GM12878 (cell line): ENCODE results near the gene PINLYP. TPM values are rescaled to one million over a fixed set of nuclear protein-coding genes. Genes with fewer than 3 reads are reported as not detected.

Experiments
- BHLHE40 ChIP-seq, 2 experiments: fragments of 450-650 bp in 1 of 2; IDR thresholded peaks; 2 replicates each; pipeline ENCODE4 v1.6.1; 2011 to 2017; ENCODE audit warnings: low read depth in 2 of 2, borderline replicate concordance in 1 of 2, improper control_type of control experiment in 1 of 2, low read length in 1 of 2, mild to moderate bottlenecking in 1 of 2
- CTCF ChIP-seq, 3 experiments: IDR thresholded peaks in 2 of 3; conservative IDR thresholded peaks in 1 of 3; 2 replicates each; pipeline ENCODE4 v1.5.1; 2011; ENCODE audit warnings: low read depth in 3 of 3, low read length in 3 of 3, mild to moderate bottlenecking in 3 of 3, control low read depth in 2 of 3, moderate library complexity in 2 of 3, inconsistent platforms in 1 of 3, mixed read lengths in 1 of 3; ENCODE audit not compliant: control insufficient read depth in 2 of 3, insufficient read depth in 1 of 3; ENCODE audit errors: extremely low read depth in 1 of 3
- JUNB ChIP-seq: IDR thresholded peaks from 2 replicates; pipeline ENCODE4 v1.6.1; 2016; ENCODE audit warnings: antibody characterized with exemption, mild to moderate bottlenecking
- PAX5 ChIP-seq: IDR thresholded peaks from 2 replicates; pipeline ENCODE4 v1.6.1; 2011; ENCODE audit warnings: low read depth, low read length, borderline replicate concordance
- PBX3 ChIP-seq: IDR thresholded peaks from 2 replicates; pipeline ENCODE4 v1.6.1; 2011; ENCODE audit warnings: mild to moderate bottlenecking, low read depth, low read length, moderate library complexity; ENCODE audit not compliant: insufficient replicate concordance
- ZNF687 ChIP-seq: fragments of 450-650 bp; IDR thresholded peaks from 2 replicates; pipeline ENCODE4 v1.6.1; 2017; ENCODE audit warnings: mild to moderate bottlenecking, moderate library complexity
- polyA plus RNA-seq, 11 experiments: library from polyadenylated mRNA; depleted of rRNA in 4 of 11; unstranded in 6 of 11; stranded (reverse) in 5 of 11; fragments of >200 nt; fragmentation: Nextera tagmentation in 4 of 11; fragmentation: Illumina TruSeq in 1 of 11; extraction: Ambion mirVana in 4 of 11; extraction: Trizol in 1 of 11; gene quantifications; 1 replicate in 1 of 11; 2 replicates in 10 of 11; pipeline versions ENCODE4 v1.2.1 to v1.2.3, GENCODE V29; 2011 to 2016; ENCODE audit warnings: inconsistent platforms in 2 of 11, missing spikeins in 2 of 11, low read depth in 1 of 11
- total RNA-seq, 4 experiments: library from RNA; depleted of rRNA in 3 of 4; stranded (reverse); fragments of >200 nt in 3 of 4; fragmentation: Illumina TruSeq in 1 of 4; extraction: Trizol in 1 of 4; gene quantifications; 2 replicates each; pipeline versions ENCODE4 v1.2.1 to v1.2.3, GENCODE V29; 2013 to 2021
- TF ChIP-seq, protein P1 (sequence below): fragments of 450-650 bp; IDR thresholded peaks from 2 replicates; pipeline ENCODE4 v1.6.1; 2016; ENCODE audit warnings: mild to moderate bottlenecking, moderate library complexity, borderline replicate concordance
- TF ChIP-seq, protein P2 (sequence below): fragments of 450-650 bp; conservative IDR thresholded peaks from 2 replicates; pipeline ENCODE4 v1.6.1; 2017; ENCODE audit warnings: mild to moderate bottlenecking, moderate library complexity
- TF ChIP-seq, protein P3 (sequence below): fragments of 450-650 bp; IDR thresholded peaks from 2 replicates; pipeline ENCODE4 v1.6.1; 2017; ENCODE audit warnings: mild to moderate bottlenecking, low read depth, inconsistent platforms; ENCODE audit not compliant: poor library complexity, severe bottlenecking

The PINLYP gene
- total and polyA plus RNA-seq, 10 of the 15 experiments (the other 5 are each of a cell fraction or from before 2014, with no cell fraction given) = 1.0 to 26.9 (median 11.4) TPM

GRCh38 chr19:43532962-43533545 is 42.5 kb upstream of the PINLYP start, which contains the start of gene ZNF575 (continued):
- TF ChIP-seq, protein P1, sequence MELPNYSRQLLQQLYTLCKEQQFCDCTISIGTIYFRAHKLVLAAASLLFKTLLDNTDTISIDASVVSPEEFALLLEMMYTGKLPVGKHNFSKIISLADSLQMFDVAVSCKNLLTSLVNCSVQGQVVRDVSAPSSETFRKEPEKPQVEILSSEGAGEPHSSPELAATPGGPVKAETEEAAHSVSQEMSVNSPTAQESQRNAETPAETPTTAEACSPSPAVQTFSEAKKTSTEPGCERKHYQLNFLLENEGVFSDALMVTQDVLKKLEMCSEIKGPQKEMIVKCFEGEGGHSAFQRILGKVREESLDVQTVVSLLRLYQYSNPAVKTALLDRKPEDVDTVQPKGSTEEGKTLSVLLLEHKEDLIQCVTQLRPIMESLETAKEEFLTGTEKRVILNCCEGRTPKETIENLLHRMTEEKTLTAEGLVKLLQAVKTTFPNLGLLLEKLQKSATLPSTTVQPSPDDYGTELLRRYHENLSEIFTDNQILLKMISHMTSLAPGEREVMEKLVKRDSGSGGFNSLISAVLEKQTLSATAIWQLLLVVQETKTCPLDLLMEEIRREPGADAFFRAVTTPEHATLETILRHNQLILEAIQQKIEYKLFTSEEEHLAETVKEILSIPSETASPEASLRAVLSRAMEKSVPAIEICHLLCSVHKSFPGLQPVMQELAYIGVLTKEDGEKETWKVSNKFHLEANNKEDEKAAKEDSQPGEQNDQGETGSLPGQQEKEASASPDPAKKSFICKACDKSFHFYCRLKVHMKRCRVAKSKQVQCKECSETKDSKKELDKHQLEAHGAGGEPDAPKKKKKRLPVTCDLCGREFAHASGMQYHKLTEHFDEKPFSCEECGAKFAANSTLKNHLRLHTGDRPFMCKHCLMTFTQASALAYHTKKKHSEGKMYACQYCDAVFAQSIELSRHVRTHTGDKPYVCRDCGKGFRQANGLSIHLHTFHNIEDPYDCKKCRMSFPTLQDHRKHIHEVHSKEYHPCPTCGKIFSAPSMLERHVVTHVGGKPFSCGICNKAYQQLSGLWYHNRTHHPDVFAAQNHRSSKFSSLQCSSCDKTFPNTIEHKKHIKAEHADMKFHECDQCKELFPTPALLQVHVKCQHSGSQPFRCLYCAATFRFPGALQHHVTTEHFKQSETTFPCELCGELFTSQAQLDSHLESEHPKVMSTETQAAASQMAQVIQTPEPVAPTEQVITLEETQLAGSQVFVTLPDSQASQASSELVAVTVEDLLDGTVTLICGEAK = no peak
- TF ChIP-seq PAX5 (no peak), CTCF (IDR thresholded peaks at IDR 0.05 in 2 of 3, conservative IDR thresholded peaks at IDR 0.05 in 1 of 3; ENCODE audit: control insufficient read depth in 2 of 3, extremely low read depth in 1 of 3, insufficient read depth in 1 of 3, low read depth in 3 of 3, low read length in 3 of 3) (no peak), BHLHE40 (IDR thresholded peaks at IDR 0.05; ENCODE audit: borderline replicate concordance in 1 of 2, low read depth in 2 of 2, low read length in 1 of 2) (peak; percentile 30 to 49; a peak in 1 of 4 replicates), ZNF687 (peak; percentile 70), PBX3 (no peak), JUNB (no peak)
- TF ChIP-seq, protein P2, sequence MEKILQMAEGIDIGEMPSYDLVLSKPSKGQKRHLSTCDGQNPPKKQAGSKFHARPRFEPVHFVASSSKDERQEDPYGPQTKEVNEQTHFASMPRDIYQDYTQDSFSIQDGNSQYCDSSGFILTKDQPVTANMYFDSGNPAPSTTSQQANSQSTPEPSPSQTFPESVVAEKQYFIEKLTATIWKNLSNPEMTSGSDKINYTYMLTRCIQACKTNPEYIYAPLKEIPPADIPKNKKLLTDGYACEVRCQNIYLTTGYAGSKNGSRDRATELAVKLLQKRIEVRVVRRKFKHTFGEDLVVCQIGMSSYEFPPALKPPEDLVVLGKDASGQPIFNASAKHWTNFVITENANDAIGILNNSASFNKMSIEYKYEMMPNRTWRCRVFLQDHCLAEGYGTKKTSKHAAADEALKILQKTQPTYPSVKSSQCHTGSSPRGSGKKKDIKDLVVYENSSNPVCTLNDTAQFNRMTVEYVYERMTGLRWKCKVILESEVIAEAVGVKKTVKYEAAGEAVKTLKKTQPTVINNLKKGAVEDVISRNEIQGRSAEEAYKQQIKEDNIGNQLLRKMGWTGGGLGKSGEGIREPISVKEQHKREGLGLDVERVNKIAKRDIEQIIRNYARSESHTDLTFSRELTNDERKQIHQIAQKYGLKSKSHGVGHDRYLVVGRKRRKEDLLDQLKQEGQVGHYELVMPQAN = peak; percentile 52; the same call in 1 of the 2 replicates
- TF ChIP-seq, protein P3, sequence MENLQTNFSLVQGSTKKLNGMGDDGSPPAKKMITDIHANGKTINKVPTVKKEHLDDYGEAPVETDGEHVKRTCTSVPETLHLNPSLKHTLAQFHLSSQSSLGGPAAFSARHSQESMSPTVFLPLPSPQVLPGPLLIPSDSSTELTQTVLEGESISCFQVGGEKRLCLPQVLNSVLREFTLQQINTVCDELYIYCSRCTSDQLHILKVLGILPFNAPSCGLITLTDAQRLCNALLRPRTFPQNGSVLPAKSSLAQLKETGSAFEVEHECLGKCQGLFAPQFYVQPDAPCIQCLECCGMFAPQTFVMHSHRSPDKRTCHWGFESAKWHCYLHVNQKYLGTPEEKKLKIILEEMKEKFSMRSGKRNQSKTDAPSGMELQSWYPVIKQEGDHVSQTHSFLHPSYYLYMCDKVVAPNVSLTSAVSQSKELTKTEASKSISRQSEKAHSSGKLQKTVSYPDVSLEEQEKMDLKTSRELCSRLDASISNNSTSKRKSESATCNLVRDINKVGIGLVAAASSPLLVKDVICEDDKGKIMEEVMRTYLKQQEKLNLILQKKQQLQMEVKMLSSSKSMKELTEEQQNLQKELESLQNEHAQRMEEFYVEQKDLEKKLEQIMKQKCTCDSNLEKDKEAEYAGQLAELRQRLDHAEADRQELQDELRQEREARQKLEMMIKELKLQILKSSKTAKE = peak; percentile 19
